ENCODE data around the gene TPSAB1. TPM values are rescaled to one million over a fixed set of nuclear protein-coding genes. Genes with fewer than 3 reads are reported as not detected.
"Not testable (repeated sequence)": the region's sequence is repeated elsewhere in the genome, so short reads cannot be mapped to it uniquely, and the experiment has no call there.

The TPSAB1 gene
- total RNA-seq, 4 donors from 2014 or later = 20.8 to 86.2 (median 31.4) TPM

DNA sequence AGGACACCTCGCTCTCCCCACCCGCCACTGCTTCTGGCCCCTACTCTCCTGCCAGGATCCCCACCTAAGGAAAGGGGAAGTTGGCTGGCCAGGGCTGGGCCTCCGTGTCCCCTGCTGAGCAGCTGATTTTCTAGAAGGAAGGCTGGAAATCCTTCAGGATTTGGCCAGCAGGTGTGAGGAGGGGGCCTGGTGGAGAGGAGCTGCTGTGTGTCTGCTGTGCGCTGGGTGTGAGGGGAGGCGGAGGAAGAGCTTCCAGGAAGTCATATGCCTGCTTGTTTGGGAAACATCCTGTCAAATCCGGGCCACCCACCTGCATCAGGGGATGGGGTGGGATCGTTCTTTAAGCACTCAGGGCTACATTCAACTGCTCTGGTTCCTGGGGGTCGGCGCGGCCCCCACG lies 44.0 kb upstream of the TPSAB1 start:
- ATAC-seq (ENCODE audit: low FRiP score) (no peak), DNase-seq (ENCODE audit: low spot score) (no peak)
- TF ChIP-seq, protein P1, sequence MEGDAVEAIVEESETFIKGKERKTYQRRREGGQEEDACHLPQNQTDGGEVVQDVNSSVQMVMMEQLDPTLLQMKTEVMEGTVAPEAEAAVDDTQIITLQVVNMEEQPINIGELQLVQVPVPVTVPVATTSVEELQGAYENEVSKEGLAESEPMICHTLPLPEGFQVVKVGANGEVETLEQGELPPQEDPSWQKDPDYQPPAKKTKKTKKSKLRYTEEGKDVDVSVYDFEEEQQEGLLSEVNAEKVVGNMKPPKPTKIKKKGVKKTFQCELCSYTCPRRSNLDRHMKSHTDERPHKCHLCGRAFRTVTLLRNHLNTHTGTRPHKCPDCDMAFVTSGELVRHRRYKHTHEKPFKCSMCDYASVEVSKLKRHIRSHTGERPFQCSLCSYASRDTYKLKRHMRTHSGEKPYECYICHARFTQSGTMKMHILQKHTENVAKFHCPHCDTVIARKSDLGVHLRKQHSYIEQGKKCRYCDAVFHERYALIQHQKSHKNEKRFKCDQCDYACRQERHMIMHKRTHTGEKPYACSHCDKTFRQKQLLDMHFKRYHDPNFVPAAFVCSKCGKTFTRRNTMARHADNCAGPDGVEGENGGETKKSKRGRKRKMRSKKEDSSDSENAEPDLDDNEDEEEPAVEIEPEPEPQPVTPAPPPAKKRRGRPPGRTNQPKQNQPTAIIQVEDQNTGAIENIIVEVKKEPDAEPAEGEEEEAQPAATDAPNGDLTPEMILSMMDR (IDR thresholded peaks at IDR 0.05) = no peak

DNA sequence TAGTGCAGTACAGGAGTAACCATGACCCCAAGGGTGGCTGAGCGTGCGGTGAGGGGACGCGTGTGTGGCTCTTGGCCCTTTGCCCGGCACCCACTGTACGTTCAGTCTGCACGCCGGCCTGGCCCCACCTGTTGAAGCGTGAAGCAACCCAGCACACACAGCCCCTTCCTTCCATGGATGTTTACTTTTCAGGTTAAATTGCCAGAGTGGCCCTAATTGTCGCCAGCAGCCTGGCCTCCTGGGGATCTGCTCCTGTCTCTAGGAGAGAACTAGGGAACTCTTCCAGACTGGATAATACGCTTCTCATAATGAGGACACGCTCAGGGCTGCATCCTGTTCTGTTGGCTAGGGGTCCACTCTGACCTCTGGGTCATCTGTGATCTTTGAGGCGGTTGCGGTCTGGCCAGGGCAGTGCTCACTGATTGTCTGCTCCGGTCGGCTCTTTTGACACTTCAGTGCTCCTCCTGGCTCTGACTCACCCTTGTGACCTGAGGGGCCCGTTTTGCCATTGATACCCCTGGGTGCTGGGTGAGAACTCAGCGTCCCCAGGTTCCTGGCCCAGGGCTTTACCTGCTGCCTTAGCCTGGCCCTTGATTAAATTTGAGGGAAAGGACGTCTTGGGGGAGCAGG lies 43.2 kb upstream of the TPSAB1 start:
- ATAC-seq (ENCODE audit: low FRiP score) = no peak
- TF ChIP-seq, protein P1 (IDR thresholded peaks at IDR 0.05) = no peak
- no peak for DNase-seq (ENCODE audit: low spot score)

DNA sequence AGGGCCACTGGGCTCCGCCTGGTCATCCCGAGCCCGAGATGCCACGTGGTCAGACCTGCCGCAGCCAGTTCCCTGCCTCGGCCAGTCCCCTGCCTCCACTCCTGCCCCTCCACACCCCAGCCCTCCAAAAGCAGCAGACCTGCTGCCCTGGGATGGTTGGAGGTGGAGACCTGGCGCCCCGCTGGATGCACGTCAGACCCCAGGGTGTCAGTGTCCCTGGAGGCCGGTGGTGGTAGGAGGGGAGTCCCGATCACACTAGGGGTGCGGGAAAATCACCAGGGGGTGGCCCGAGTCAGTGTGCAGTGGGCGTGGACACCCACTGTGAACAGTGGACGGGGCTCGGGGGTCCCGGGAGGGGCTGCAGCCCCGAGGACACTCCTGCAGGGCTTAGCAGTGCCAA lies 42.3 kb upstream of the TPSAB1 start:
- DNase-seq (ENCODE audit: low spot score) (no peak), ATAC-seq (ENCODE audit: low FRiP score) (no peak)
- TF ChIP-seq, protein P1 (IDR thresholded peaks at IDR 0.05) = no peak

DNA sequence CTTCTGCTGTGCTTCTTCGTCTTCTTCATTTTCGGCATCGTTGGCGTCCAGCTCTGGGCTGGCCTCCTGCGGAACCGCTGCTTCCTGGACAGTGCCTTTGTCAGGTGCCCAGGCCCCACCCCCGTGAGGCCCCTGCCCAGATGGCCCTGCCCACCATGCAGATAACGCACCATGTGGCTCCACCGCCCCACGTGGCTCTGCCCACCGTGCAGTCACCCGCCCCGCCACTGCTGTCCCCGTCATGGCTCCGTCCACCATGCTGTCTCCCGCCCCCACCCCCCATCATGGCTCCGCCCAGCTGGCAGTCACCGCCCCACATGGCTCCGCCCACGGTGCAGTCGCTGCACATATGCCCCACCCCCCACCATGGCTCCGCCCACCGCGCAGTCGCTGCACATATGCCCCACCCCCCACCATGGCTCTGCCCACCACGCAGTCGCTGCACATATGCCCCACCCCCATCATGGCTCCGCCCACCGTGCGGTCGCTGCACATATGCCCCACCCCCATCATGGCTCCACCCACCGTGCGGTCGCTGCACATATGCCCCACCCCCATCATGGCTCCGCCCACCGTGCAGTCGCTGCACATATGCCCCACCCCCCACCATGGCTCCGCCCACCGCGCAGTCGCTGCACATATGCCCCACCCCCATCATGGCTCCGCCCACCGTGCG lies 41.7 kb upstream of the TPSAB1 start:
- not testable (repeated sequence) for DNase-seq (ENCODE audit: low spot score); ATAC-seq (ENCODE audit: low FRiP score)

DNA sequence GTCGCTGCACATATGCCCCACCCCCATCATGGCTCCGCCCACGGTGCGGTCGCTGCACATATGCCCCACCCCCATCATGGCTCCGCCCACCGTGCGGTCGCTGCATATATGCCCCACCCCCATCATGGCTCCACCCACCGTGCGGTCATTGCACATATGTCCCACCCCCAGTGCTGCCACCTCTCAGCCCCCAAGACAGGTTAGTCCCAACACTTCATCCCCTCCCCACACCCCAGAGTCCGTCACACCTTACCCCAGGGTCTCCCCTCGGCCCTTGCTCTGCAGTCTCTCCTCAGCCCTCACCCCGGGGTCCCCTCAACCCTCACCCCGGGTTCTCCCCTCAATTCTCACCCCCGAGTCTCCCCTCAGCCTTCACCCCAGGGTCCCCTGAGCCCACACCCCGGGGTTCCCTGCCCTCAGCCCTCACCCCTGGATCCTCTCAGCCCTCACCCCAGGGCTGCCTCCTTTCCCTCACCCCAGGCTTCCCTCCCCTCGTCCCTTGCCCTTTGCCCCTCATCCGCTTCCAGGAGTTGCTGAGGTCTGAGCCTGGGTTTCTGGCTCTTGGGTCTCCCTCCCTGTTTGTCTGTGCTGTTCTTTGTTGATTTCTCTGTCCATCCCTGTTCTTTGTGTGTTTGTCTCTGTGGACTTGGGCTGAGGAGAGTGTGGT lies 41.0 kb upstream of the TPSAB1 start:
- TF ChIP-seq, protein P1 (IDR thresholded peaks at IDR 0.05) = no peak
- no peak for ATAC-seq (ENCODE audit: low FRiP score)
- DNase-seq (ENCODE audit: low spot score) = no peak

DNA sequence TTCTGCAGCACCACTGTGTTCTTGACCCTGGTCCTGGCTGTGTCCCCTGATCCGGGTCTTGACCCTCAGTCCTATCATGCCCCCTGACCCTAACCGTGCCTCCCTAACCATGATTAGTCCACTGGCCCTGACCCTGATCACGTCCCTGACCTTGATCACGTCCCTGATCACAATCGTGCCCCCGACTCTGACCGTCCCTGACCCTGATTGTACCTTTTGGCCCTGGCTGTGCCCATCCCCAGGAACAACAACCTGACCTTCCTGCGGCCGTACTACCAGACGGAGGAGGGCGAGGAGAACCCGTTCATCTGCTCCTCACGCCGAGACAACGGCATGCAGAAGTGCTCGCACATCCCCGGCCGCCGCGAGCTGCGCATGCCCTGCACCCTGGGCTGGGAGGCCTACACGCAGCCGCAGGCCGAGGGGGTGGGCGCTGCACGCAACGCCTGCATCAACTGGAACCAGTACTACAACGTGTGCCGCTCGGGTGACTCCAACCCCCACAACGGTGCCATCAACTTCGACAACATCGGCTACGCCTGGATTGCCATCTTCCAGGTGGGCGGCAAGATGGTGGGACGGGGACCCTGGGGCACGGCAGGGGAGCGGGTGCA lies 40.4 kb upstream of the TPSAB1 start:
- DNase-seq (ENCODE audit: low spot score) (no peak), ATAC-seq (ENCODE audit: low FRiP score) (no peak)
- TF ChIP-seq, protein P1 (IDR thresholded peaks at IDR 0.05) = no peak

DNA sequence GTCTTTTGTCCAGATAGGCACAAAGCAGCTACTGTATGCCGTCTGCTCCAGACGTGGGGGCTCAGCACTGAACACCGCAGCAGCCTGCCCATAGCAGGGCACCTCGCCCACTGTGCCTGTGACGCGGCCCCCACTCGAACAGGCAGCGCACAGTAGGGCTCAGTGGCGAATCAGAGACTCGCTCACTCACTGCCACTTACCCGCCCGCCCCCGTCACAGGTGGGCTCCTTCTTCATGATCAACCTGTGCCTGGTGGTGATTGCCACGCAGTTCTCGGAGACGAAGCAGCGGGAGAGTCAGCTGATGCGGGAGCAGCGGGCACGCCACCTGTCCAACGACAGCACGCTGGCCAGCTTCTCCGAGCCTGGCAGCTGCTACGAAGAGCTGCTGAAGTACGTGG lies 39.1 kb upstream of the TPSAB1 start:
- ATAC-seq (ENCODE audit: low FRiP score) (no peak), DNase-seq (ENCODE audit: low spot score) (no peak)
- TF ChIP-seq, protein P1 (IDR thresholded peaks at IDR 0.05) = no peak
